ENCODE data around the gene MATCAP1. TPM values are rescaled to one million over a fixed set of nuclear protein-coding genes. Genes with fewer than 3 reads are reported as not detected.

MATCAP1 gene
- total RNA-seq, 4 donors from 2014 or later, result 2.5 to 7.7 (median 4.5) TPM

DNA sequence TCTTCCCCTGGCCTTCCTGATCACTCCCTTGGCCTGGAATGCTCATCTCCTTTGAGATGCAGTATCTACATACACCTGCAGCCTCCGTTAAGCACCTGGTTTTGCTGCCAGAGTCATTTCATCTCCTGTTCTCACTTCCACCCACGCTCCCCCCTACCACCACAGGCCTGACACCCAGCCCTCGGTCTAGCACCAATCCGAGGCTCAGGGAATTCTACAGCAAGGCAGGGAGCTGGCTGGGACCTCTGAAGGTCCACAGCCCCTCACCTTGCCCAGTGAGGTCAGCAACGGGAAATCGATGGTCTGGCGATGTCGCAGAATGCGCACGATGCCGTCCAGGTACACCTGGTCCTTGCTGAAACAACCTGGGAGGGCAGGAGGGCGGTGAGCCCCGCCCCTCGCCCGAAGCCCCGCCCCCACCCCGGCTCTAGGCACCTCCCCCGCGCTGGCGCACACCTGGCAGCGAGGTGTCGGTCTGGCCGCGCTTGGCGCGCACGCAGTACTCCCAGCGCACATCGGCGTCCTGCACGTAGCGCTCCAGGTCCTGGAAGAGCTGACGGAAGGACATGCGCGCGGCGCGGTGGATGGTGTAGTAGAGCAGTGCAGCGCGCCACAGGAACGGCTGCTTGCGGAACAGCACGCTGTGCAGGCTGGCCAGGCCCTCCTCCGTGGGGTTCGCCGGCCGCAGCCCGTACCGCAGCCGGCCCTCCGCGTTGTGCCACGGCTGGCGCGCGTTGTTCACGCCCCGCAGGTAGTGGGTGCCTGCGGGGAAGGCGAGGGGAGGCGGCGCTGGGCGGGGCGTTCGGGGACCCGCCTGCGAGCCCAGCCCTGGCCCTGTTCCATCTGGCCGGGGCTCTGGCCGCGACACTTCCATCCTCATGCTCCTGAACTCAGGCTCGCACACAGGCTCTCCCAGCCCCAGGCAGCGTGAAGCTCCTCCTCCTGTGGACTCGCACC is 5.7 kb downstream of the MATCAP1 start:
- H3K9me3 ChIP-seq, result no peaks in the 10 kb centered on the region
- peak in 1 of 2 donors; percentile 19 for TF ChIP-seq POLR2A (IDR thresholded peaks at IDR 0.05)
- TF ChIP-seq, protein P1, sequence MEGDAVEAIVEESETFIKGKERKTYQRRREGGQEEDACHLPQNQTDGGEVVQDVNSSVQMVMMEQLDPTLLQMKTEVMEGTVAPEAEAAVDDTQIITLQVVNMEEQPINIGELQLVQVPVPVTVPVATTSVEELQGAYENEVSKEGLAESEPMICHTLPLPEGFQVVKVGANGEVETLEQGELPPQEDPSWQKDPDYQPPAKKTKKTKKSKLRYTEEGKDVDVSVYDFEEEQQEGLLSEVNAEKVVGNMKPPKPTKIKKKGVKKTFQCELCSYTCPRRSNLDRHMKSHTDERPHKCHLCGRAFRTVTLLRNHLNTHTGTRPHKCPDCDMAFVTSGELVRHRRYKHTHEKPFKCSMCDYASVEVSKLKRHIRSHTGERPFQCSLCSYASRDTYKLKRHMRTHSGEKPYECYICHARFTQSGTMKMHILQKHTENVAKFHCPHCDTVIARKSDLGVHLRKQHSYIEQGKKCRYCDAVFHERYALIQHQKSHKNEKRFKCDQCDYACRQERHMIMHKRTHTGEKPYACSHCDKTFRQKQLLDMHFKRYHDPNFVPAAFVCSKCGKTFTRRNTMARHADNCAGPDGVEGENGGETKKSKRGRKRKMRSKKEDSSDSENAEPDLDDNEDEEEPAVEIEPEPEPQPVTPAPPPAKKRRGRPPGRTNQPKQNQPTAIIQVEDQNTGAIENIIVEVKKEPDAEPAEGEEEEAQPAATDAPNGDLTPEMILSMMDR (IDR thresholded peaks at IDR 0.05 in 4 of 5, conservative IDR thresholded peaks at IDR 0.05 in 1 of 5), result peak in 1 of 5 experiments; percentile 33
- intact Hi-C loops (cut with DNase I; ENCODE audit: low total_unique reads) (no loop called here), in situ Hi-C loops (cut with MboI; ENCODE audit: low sequenced_read_pairs in 4 of 4) (no loop called here)
- H3K4me1 ChIP-seq, result peaks cover 31 to 43% of the 10 kb centered on the region in 2 donors
- no peaks in the 10 kb centered on the region for H3K27me3 ChIP-seq
- ATAC-seq (peak in 1 of 2 donors; percentile 7), DNase-seq (peak in 1 of 2 donors; percentile 75)
- H3K36me3 ChIP-seq, result no peaks in the 10 kb centered on the region
- H3K4me3 ChIP-seq, result peak overlapping the region; percentile 40 to 69 (median 50)
- H3K27ac ChIP-seq, result peak overlapping the region; percentile 45 to 100 (median 95)

DNA sequence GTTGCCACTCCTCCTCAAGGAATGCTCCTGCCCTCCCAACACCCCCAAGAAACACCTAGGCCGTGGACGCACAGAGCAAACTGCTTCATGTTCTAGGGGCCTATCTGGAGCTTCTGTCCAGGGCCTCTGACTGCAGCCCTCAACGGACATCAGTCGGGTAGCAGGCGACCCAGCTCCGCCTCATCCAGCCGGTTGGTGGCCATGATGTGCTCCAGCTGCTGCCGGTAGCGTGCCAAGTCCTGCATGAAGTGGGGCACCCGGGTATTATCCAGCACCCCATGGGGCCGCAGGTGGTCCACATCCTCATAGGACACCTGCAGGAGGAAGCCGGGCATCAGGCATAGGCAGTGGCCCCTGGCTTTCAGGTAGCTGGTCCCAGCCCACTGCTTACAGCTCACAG is 7.1 kb downstream of the MATCAP1 start:
- H3K27me3 ChIP-seq, result no peaks in the 10 kb centered on the region
- in situ Hi-C loops (cut with MboI; ENCODE audit: low sequenced_read_pairs in 4 of 4), result no loop called here

DNA sequence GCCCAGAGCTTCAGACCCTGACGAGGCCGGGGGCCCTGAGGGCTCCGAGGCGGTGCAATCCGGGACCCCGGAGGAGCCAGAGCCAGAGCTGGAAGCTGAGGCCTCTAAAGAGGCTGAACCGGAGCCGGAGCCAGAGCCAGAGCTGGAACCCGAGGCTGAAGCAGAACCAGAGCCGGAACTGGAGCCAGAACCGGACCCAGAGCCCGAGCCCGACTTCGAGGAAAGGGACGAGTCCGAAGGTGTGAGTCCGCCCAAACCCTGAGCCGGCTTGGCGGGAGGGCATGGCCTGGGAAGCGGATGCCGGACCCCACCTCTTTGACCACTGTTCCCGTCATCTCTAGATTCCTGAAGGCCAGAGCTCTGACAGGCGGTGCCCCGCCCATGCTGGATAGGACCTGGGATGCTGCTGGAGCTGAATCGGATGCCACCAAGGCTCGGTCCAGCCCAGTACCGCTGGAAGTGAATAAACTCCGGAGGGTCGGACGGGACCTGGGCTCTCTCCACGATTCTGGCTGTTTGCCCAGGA is 9.0 kb downstream of the MATCAP1 start:
- ATAC-seq (no peak), DNase-seq (no peak)
- peak overlapping the region; percentile 94 to 100 (median 96) for H3K27ac ChIP-seq
- H3K36me3 ChIP-seq, result no peaks in the 10 kb centered on the region
- peaks cover 46 to 63% of the 10 kb centered on the region in 2 donors for H3K4me1 ChIP-seq
- H3K27me3 ChIP-seq, result no peaks in the 10 kb centered on the region
- TF ChIP-seq, protein P1 (IDR thresholded peaks at IDR 0.05 in 4 of 5, conservative IDR thresholded peaks at IDR 0.05 in 1 of 5), result no peak
- no peak for TF ChIP-seq POLR2A (IDR thresholded peaks at IDR 0.05)
- peak overlapping the region; percentile 61 to 67 (median 65) for H3K4me3 ChIP-seq
- intact Hi-C loops (cut with DNase I; ENCODE audit: low total_unique reads) (loop anchor here (5.0 kb wide), 1 partner anchor 68 kb away; no protein-coding TSS in a partner anchor), in situ Hi-C loops (cut with MboI; ENCODE audit: low sequenced_read_pairs in 4 of 4) (no loop called here)
- no peaks in the 10 kb centered on the region for H3K9me3 ChIP-seq

More for the DNA sequence above, 7.1 kb downstream of the MATCAP1 start:
- no peak overlapping the region for H3K4me3 ChIP-seq
- intact Hi-C loops (cut with DNase I; ENCODE audit: low total_unique reads), result no loop called here
- ATAC-seq (no peak), DNase-seq (no peak)
- TF ChIP-seq, protein P1 (IDR thresholded peaks at IDR 0.05 in 4 of 5, conservative IDR thresholded peaks at IDR 0.05 in 1 of 5), result no peak
- TF ChIP-seq POLR2A (IDR thresholded peaks at IDR 0.05), result no peak
- H3K9me3 ChIP-seq, result no peaks in the 10 kb centered on the region
- peak overlapping the region; percentile 15 to 100 (median 95) for H3K27ac ChIP-seq
- peaks cover 34 to 54% of the 10 kb centered on the region in 2 donors for H3K4me1 ChIP-seq
- H3K36me3 ChIP-seq, result no peaks in the 10 kb centered on the region

DNA sequence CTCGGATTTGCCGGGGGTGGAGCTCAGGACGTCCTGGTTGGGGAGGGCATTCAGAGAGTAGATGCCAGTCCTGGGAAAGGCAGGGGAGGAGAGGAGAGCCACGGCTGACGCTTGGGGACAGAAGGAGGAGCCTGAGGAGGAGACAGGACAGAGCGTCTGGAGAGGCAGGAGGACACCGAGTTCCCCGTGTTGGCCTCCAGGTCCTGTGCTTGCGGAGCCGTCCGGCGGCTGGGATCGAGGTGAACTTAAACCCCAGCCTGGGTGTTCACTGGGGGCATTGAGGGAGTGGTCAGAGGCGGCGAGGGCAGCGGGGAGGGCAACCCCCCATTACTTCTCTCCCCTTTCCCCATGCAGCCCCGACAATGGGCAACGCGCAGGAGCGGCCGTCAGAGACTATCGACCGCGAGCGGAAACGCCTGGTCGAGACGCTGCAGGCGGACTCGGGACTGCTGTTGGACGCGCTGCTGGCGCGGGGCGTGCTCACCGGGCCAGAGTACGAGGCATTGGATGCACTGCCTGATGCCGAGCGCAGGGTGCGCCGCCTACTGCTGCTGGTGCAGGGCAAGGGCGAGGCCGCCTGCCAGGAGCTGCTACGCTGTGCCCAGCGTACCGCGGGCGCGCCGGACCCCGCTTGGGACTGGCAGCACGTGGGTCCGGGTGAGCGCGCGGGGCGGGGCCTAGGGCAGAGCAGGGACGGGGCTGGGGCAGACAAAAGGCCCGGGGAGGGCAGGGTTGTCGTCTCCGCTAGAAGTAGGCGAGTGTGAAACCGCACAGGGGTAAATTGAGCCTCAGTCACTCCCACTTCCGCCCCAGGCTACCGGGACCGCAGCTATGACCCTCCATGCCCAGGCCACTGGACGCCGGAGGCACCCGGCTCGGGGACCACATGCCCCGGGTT is 9.7 kb downstream of the MATCAP1 start:
- Histone ChIP-seq H3K27me3 (no peaks in the 10 kb centered on the region), H3K36me3 (no peaks in the 10 kb centered on the region), H3K27ac (peak overlapping the region; percentile 94 to 100 (median 96)), H3K9me3 (no peaks in the 10 kb centered on the region), H3K4me3 (peak overlapping the region; percentile 61 to 67 (median 65)), H3K4me1 (peaks cover 52 to 70% of the 10 kb centered on the region in 2 donors)
- TF ChIP-seq, protein P1 (IDR thresholded peaks at IDR 0.05 in 4 of 5, conservative IDR thresholded peaks at IDR 0.05 in 1 of 5), result peak; percentile 9 to 55 (median 30)
- TF ChIP-seq POLR2A (IDR thresholded peaks at IDR 0.05), result peak; percentile 78 to 88
- DNase-seq, result peak; percentile 89 to 96
- in situ Hi-C loops (cut with MboI; ENCODE audit: low sequenced_read_pairs in 4 of 4), result no loop called here
- intact Hi-C loops (cut with DNase I; ENCODE audit: low total_unique reads), result loop anchor here (5.0 kb wide), 1 partner anchor 68 kb away; no protein-coding TSS in a partner anchor
- peak; percentile 56 to 65 for ATAC-seq

Measured in gastrocnemius medialis (tissue), 4 donors.